ENCODE results near the gene UQCR11.

- TF ChIP-seq CTCF (conservative IDR thresholded peaks at IDR 0.05 in 1 of 2, IDR thresholded peaks at IDR 0.05 in 1 of 2; ENCODE audit: extremely low read depth in 1 of 2, insufficient read depth in 1 of 2, low read depth in 1 of 2, low read length in 2 of 2) (no peak), EZH2 (IDR thresholded peaks at IDR 0.05; ENCODE audit: borderline replicate concordance, low read length) (no peak)
Observed at GRCh38 chr19:1561236-1561842, 43.9 kb downstream of the UQCR11 start.

All from mammary epithelial cell (primary cell).